NCI-H2081 treated with DMSO at 0.1 percent for 48 hours (cell line): Measurements from ENCODE around the gene CCDC33.

ENCODE experiments used
- DNase-seq: peaks from one replicate; lab custom pipeline; 2025; lab: John Stamatoyannopoulos, UW

CCDC33 gene

GRCh38 chr15:74235962-74236361, at the start of gene CCDC33:
Gene CCDC33 (plus strand): TSS chr15:74236326. CDS start chr15:74236720, 394 bp downstream.
- no peak for DNase-seq

- no peak for DNase-seq
These were observed 47.9 kb upstream of the CCDC33 start for GRCh38 chr15:74188216-74188615.

- DNase-seq = no peak
These were observed 44.3 kb upstream of the CCDC33 start for GRCh38 chr15:74191798-74192197.

- DNase-seq = no peak
These were observed 43.4 kb upstream of the CCDC33 start for GRCh38 chr15:74192751-74193150.

- DNase-seq = no peak
These were observed 42.8 kb upstream of the CCDC33 start for GRCh38 chr15:74193299-74193718.

- DNase-seq = no peak
These were observed 42.2 kb upstream of the CCDC33 start for GRCh38 chr15:74193905-74194304.

- DNase-seq = no peak
These were observed 41.3 kb upstream of the CCDC33 start for GRCh38 chr15:74194572-74195559.

GRCh38 chr15:74196175-74196574, 40.0 kb upstream of the CCDC33 start:
- DNase-seq = no peak

- no peak for DNase-seq
These were observed 38.8 kb upstream of the CCDC33 start for GRCh38 chr15:74197176-74197965.

GRCh38 chr15:74199297-74199652, 36.9 kb upstream of the CCDC33 start:
- no peak for DNase-seq

- DNase-seq = no peak
These were observed 35.7 kb upstream of the CCDC33 start for GRCh38 chr15:74200412-74200815.

GRCh38 chr15:74200871-74201419, 35.2 kb upstream of the CCDC33 start:
- DNase-seq = no peak

GRCh38 chr15:74201710-74202420, 34.3 kb upstream of the CCDC33 start:
- no peak for DNase-seq

GRCh38 chr15:74202452-74203401, 33.4 kb upstream of the CCDC33 start, which contains the start of gene STRA6:
Gene STRA6 (minus strand): TSS chr15:74202787. CDS start chr15:74202267, 520 bp downstream.
- DNase-seq = no peak

GRCh38 chr15:74203914-74204431, 32.2 kb upstream of the CCDC33 start:
- no peak for DNase-seq

- no peak for DNase-seq
These were observed 30.6 kb upstream of the CCDC33 start for GRCh38 chr15:74205582-74205947.

GRCh38 chr15:74206801-74207281, 29.3 kb upstream of the CCDC33 start:
- DNase-seq = no peak

- no peak for DNase-seq
These were observed 28.3 kb upstream of the CCDC33 start for GRCh38 chr15:74207652-74208440.

GRCh38 chr15:74208496-74208895, 27.6 kb upstream of the CCDC33 start:
- DNase-seq = no peak
